Hematopoietic multipotent progenitor cell (in vitro differentiated cells): Measurements from ENCODE around the gene PTPRT. TPM values are rescaled to one million over a fixed set of nuclear protein-coding genes. Genes with fewer than 3 reads are reported as not detected.

Experiments used
- DNase-seq, 3 donors: peaks; one replicate each; pipeline ENCODE4 v3.0.0-alpha.2; 2011 to 2015; ENCODE audit warnings: low read depth in 2 of 3, low spot score in 2 of 3
- total RNA-seq: library from RNA; depleted of rRNA; stranded (reverse); fragments of >200 nt; gene quantifications from one replicate; pipeline ENCODE4 v1.2.3, GENCODE V29; 2012

The PTPRT gene
- total RNA-seq, 1 donor, result under 0.01 TPM

DNA sequence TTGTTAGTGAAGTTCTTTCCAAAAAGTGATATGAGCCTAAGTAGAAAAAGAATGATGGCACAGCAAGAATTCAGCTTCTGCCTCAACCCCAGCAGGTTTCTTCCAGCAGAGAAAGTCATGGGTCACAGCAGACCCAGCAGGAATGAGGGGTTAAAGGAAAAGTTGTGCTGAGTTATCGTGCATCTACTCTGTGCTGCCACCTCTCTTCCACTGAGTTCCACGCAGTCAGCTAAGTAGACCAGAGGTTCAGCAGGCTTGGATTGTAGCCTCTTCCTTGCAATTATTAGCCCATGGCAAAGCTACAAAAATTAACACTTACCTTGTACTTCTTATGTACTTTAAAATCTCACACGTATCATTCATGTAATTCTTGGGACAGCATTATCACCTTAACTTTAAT is 510.8 kb downstream of the PTPRT start:
- no peak for DNase-seq

- no peak for DNase-seq
Observed at GRCh38 chr20:42656130-42656529, 533.6 kb downstream of the PTPRT start.

GRCh38 chr20:42652266-42652665 is 537.4 kb downstream of the PTPRT start:
- no peak for DNase-seq

DNA sequence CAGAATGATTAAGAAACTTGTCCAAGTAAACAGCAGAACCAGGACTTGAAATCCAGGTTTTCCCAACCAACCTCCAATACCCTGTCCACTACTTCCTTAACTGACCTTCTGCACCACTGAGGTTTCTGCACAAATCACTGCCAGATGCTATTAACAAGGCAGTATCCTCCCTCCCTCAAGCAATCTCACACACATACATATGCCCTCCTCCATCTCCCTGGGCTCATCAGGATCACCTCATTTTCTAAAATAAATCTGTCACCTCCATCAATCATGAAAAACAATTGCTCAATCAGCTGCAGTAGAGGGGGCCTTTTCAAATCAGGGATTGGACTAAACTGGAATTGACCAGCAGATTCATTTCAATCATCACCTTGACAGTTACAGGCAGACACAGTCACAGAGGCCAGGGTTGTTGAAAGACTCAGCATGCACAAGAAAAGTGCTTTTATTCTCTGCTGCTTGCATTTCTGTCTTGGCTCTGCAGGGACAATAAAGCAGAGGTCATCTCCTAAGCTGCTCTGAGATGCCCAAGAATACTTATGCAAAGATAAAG is 539.4 kb downstream of the PTPRT start:
- DNase-seq, result no peak

DNA sequence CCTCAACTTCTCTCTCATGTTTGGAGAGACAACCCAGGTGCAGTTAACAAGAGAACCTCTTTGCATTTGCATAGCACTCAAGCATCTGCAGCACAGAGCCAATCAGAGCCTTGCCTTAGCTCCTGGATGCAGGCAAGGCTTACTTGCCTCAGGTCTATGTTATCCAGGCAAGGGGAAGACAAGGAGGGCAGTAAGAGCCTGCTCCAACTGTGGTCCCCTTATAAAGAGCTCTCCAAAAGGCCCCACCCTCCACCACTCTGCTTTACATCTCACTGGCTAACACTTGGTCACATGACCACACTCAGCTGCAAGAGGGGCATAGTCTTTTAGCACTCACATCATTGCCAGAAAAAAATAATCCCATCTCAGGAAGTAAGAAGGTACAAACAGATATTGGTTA is 540.0 kb downstream of the PTPRT start:
- no peak for DNase-seq

- DNase-seq, result no peak
Observed at GRCh38 chr20:42646250-42646649, 543.5 kb downstream of the PTPRT start.

GRCh38 chr20:42641886-42642285 is 547.8 kb downstream of the PTPRT start:
- no peak for DNase-seq

DNA sequence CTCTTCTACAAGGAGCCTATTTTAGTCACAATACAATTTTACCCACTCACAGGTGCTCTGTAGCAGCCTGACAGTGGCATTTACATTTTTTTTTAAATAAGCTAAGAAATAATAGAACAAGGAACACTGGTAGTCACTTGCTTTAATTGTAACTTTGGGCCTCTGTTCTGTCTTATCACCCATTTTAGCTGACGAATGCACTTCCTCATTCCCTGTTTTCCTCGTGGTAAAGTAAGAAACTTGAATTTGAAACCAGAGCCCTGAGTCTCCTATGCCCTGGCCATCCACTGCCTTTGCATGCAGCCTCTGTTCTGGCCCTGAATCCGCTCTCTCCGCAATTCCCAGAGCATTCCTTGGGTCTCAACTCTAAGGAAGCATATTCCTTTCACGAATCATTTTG is 550.6 kb downstream of the PTPRT start:
- DNase-seq, result no peak

- no peak for DNase-seq
Observed at GRCh38 chr20:42635699-42636411, 553.9 kb downstream of the PTPRT start.

DNA sequence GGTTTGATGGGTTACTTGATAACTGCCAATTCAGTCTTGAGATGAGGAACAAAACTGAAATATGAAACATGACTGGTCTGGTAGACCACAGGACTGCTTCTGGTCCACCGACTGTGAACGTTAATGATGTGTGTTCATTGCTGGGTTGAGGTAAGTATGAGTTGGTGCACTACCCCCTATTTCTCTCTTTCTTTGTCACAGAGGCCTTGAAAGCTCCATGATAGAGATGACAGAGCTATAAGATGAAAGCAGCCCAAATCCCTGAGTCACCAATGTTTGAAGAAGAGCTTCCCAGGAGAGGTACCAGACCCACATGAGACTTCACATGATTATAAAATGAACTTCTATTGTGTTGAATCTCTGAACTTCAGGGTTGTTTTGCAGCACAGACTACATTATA is 555.5 kb downstream of the PTPRT start:
- no peak for DNase-seq

- no peak for DNase-seq
Observed at GRCh38 chr20:42628683-42629082, 561.0 kb downstream of the PTPRT start.

DNA sequence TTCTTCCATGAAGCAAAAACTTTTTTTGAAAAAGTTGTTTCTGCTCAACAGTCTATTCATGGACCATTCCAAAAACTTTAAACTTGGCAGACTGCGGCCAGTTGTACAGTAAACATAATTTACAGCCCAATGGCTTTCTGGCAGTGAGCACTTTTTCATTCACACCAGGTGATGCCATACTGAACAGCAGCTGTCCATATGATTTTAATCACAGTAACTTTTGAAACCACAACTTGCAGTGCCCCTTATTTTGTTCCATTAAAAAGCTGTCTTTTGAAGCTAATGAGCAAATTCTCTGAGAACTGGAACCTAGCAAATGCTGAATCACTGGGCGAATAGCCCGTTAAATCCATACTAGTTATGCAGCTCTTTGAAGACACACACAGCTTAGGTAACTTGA is 576.6 kb downstream of the PTPRT start:
- no peak for DNase-seq

DNA sequence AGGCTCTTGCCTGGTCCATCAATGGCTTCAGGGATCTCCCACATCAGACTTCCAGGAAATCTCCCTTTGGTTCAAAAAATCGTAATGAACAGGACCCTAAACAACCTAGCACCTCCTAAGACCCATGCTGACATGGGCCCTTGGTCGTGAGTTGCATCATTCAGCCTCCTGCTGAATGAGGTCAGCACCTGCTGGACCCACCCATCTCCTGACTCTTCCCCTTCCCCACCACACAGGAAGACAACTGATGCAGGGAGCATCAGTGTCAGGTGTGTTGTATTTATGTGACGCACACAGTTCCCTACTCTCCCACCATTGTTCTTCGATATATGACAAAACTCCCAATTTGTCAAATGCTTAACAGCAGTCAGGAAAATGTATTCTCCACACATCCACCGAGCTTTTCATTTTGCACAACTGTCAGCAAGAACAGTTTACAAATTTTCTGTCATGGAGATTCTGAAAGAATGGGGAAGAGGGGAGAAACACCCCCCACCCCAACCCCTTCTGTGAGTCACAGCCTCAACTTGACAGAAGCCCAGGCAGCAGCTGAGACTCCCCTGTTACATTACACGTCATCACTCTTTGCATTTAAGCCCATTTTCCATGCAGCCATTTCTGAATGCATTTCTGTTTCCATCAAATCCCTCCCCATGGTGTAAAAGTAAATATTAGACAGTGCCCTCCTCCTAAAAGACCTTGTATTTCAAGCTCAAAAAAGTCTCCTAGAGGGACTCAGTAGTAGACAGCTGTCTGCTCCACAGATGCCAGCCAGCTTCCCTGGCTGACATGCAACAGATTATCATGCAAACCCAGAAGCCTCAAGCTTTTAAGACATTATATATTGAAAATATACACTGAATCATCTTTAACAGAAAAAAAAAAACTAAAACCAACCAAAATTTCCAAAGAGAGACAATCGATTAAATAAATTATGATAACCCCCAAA is 577.5 kb downstream of the PTPRT start:
- no peak for DNase-seq

- DNase-seq, result no peak
Observed at GRCh38 chr20:42611423-42611822, 578.3 kb downstream of the PTPRT start.

GRCh38 chr20:42610070-42610469 is 579.6 kb downstream of the PTPRT start:
- no peak for DNase-seq

DNA sequence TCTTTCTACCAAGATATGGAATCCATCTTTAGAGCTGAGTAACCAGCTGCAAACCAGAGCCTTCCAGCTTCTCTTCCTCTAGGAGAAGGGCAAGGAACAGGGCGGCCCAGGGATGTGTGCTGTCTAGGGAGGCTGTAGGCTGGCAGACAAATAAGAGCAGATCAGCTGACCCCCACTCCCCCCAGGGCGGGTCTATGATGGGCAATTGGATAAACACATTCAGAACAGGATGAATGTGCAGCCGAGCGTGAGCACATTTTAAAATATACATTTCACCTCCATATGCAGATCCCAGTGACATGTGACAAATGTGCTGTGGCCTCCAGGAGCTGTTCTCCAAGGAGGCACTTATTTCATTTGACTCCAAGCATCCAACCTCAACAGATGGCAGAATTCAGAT is 580.1 kb downstream of the PTPRT start:
- DNase-seq, result no peak

DNA sequence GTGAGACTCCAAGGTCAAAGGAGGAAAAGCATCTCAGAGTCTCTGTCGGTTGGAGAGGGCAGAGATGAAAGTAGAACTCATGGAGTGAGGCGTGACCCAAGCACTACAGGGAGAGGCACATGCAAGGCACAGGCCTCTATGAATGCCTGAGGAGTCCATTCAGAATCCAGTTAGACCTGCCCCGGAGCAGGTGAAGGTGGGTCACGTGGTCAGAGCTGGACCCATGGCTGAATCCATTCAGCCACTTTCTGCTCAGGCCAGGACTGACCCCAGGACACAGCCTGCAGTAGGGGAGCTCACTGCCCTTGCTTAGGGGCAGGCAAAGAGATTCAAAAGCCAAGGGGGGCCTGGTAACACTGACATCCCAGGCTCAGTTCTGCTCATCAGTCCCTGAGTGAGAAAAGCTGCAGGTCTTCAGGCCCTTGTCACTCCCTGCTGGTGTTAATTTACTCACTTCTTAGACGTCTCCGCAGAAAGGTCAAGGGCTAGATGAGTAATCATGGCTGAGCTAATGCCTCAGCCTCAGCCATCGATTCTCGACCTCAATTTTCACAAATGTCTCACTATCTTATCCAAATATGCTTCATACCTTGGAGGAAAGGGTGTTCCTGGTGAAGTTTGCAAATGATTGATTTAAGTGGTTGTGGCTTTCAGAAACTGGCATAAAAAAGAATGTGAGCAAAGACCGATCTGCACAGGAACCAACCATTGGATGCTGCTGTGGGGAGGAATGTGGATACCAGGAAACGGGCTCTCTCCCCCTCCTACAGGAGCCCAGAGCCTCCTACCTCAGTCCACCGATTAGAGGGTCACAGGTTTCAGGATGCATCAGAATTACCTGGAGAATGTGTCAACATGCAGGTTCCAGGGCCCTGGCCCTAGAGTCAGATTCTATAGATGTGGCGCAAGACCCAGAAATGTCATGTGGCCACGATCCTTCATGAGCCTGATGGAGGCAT is 584.4 kb downstream of the PTPRT start:
- DNase-seq, result no peak

DNA sequence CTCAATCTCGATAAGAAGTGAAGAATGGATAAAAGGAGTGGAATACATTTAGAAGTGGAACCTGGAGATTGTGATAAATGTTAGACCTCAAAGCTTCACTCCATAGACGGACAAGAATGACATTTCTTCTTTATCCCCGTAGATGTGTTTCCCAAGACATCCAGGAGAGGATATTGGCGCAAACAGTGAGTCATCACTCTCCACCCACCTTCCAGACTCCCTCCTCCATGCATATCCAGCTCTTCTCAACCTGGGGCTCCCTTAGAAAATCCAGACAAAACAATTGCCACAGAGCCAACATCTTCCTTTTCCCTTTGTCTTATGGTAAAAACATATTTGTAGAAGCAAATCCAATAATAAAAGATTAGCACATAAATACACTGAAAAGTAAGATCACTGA is 586.1 kb downstream of the PTPRT start:
- no peak for DNase-seq

DNA sequence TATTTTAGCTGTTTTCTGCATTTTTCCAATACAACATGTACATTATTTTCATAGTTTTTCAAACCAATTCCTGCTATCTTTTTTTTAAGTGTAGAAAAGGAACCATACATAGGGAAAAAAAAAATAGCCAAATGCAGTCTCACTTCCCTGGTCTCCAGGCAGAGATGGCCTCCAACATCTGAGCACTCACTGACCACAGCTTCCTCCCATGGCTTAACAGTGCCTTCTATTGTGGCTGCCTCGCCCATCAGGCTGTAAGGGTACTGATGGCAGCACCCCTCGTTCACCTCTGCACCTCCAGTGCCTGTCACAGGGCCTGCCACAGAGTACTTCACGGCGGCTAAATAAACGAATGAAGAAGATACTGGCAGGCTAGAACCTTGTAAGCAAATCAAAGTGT is 591.1 kb downstream of the PTPRT start:
- peak in 1 of 3 donors; percentile 57 for DNase-seq

DNA sequence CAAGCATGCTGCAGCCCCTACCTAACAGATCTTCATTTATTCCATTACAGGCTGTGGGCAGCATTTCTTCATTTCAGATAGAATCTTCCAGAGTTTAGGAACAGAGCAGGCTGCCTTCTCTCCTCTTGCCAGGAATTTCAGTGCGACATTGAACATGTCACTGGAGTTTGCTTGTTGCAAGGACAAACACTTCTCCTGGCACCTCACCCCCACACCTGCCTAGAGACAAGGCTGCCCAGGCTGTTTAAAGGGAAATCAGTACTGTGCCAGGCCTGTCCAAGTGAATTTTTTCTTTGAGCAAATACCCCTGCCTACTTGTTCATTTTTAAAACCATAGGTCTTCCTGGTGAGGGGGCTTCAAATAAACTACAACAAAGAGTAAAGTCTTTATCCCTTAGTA is 594.1 kb downstream of the PTPRT start:
- DNase-seq, result no peak

DNA sequence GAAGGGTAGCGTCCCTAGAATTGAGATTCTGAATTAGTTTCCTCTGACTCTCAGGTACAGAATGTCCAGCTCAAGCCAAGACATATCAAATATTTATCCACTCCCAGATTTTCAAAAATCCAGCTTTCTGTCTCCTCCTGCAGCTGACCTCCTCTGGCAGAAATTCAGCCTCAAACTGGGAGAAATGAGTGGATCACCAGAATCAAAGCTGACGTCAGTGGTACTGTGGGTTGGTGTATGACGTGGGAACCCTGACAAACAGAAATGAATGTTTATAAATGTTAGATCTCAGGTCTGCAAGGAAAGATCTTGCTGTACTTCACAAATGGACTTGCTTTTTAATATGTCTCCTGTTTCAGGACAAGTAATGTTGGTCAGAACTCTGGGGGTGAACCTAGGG is 595.0 kb downstream of the PTPRT start:
- no peak for DNase-seq
